Measurements from ENCODE around the gene MAGI2.

The MAGI2 gene

DNA sequence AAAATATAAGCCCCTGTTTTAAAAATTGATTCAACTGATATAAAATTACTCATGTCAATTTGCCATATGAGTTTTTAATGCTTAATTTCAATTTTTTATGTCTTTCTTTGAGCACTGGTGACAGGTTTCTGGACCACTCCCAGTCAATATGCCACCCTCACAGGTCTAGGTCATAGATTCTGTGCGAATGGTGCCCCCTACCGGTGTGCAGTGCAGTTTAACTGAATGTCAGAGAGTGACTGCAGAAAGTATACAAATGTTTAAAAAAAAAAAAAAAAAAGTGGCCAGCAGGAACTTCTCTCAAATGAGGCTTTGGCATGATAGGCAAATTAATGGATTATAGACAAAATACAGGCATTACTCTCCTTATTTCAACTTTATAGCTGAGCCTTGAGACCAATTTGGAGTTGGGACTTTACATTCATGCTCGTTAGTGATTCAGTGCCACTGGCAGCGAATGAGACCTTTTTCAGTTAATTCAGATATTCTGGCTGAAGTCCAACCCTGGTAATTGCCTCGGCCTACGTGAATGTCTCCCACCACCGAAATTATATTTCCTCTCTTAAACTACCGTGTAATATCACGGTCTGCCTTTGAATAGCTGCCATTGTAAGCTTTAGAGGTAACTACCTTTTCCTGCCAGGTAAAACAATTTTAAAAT lies 1227.3 kb downstream of the MAGI2 start:
- TF ChIP-seq ESRRG (CRISPR knock-in tag; IDR thresholded peaks at IDR 0.05) (no peak), ZNF70 (CRISPR knock-in tag; IDR thresholded peaks at IDR 0.05) (no peak), SNAI2 (CRISPR knock-in tag; IDR thresholded peaks at IDR 0.05) (no peak)
- ATAC-seq, result peak; percentile 79

DNA sequence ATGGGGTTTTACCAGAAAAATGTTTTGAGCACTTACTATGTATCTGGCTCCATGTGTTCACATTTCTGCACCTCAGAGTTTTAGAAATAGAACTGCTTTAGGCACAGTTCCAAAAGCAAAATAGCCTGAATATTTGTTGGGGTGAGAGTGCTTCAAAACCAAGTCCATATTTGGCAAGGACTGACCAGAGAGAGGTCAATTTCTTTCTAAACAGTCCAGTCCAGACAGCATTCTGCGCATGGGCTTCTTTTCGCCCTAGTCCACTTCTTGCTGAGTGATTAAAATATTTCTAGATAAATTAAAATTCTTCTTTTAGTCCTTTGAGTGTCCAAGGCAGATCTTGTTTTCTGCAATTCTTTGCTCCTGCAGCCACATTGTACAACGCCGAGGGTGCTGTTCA lies 1227.9 kb downstream of the MAGI2 start:
- ATAC-seq, result peak; percentile 37
- TF ChIP-seq BACH2 (CRISPR knock-in tag; IDR thresholded peaks at IDR 0.05; ENCODE audit: borderline replicate concordance) (no peak), RARB (CRISPR knock-in tag; IDR thresholded peaks at IDR 0.05) (no peak), ZNF70 (CRISPR knock-in tag; IDR thresholded peaks at IDR 0.05) (no peak), ZFP3 (CRISPR knock-in tag; IDR thresholded peaks at IDR 0.05) (no peak), PPARA (CRISPR knock-in tag; IDR thresholded peaks at IDR 0.05; ENCODE audit: borderline replicate concordance) (no peak), ZFP30 (CRISPR knock-in tag; IDR thresholded peaks at IDR 0.05) (no peak), GLIS3 (CRISPR knock-in tag; IDR thresholded peaks at IDR 0.05) (no peak), SNAI2 (CRISPR knock-in tag; IDR thresholded peaks at IDR 0.05) (no peak), ARNTL (CRISPR knock-in tag; IDR thresholded peaks at IDR 0.05; ENCODE audit: borderline replicate concordance, low read depth) (no peak)
- TF ChIP-seq, protein P1, sequence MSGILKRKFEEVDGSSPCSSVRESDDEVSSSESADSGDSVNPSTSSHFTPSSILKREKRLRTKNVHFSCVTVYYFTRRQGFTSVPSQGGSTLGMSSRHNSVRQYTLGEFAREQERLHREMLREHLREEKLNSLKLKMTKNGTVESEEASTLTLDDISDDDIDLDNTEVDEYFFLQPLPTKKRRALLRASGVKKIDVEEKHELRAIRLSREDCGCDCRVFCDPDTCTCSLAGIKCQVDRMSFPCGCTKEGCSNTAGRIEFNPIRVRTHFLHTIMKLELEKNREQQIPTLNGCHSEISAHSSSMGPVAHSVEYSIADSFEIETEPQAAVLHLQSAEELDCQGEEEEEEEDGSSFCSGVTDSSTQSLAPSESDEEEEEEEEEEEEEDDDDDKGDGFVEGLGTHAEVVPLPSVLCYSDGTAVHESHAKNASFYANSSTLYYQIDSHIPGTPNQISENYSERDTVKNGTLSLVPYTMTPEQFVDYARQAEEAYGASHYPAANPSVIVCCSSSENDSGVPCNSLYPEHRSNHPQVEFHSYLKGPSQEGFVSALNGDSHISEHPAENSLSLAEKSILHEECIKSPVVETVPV (CRISPR knock-in tag; IDR thresholded peaks at IDR 0.05), result no peak

DNA sequence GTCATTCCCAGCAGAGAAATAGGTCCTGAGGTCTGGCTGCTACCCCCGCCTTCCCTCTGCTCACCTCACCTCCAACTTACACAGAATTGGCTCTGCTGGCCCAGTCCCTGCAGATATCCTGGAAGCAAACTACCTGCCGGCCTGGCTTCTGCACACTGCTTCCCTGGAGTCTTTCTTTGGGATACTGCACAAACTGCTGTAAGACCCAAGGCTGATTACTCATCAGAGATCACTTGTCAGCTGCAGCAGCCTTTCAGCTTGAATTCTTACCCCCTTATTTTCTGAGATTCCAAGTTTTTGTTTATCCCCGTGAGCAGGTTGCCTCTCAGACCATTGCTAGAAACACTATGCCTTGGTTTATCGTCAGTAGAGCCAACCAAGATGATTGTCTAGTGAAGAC lies 1228.5 kb downstream of the MAGI2 start:
- ATAC-seq, result peak; percentile 42
- no peak for TF ChIP-seq TCF4 (CRISPR knock-in tag; IDR thresholded peaks at IDR 0.05; ENCODE audit: borderline replicate concordance)
- TF ChIP-seq RARB (CRISPR knock-in tag; IDR thresholded peaks at IDR 0.05), result no peak
- no peak for TF ChIP-seq ISL1 (CRISPR knock-in tag; IDR thresholded peaks at IDR 0.05)
- TF ChIP-seq CSDC2 (CRISPR knock-in tag; IDR thresholded peaks at IDR 0.05), result no peak
- TF ChIP-seq GLIS3 (CRISPR knock-in tag; IDR thresholded peaks at IDR 0.05), result no peak
- TF ChIP-seq, protein P1 (CRISPR knock-in tag; IDR thresholded peaks at IDR 0.05), result no peak
- no peak for TF ChIP-seq OSR1 (CRISPR knock-in tag; IDR thresholded peaks at IDR 0.05)
- TF ChIP-seq BACH2 (CRISPR knock-in tag; IDR thresholded peaks at IDR 0.05; ENCODE audit: borderline replicate concordance), result no peak
- TF ChIP-seq, protein P2, sequence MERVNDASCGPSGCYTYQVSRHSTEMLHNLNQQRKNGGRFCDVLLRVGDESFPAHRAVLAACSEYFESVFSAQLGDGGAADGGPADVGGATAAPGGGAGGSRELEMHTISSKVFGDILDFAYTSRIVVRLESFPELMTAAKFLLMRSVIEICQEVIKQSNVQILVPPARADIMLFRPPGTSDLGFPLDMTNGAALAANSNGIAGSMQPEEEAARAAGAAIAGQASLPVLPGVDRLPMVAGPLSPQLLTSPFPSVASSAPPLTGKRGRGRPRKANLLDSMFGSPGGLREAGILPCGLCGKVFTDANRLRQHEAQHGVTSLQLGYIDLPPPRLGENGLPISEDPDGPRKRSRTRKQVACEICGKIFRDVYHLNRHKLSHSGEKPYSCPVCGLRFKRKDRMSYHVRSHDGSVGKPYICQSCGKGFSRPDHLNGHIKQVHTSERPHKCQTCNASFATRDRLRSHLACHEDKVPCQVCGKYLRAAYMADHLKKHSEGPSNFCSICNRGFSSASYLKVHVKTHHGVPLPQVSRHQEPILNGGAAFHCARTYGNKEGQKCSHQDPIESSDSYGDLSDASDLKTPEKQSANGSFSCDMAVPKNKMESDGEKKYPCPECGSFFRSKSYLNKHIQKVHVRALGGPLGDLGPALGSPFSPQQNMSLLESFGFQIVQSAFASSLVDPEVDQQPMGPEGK (CRISPR knock-in tag; IDR thresholded peaks at IDR 0.05; ENCODE audit: borderline replicate concordance), result no peak
- no peak for TF ChIP-seq SNAI2 (CRISPR knock-in tag; IDR thresholded peaks at IDR 0.05)
- no peak for TF ChIP-seq ZFP30 (CRISPR knock-in tag; IDR thresholded peaks at IDR 0.05)
- TF ChIP-seq PPARA (CRISPR knock-in tag; IDR thresholded peaks at IDR 0.05; ENCODE audit: borderline replicate concordance), result no peak
- TF ChIP-seq ESRRG (CRISPR knock-in tag; IDR thresholded peaks at IDR 0.05), result no peak
- no peak for TF ChIP-seq ZNF8 (CRISPR knock-in tag; IDR thresholded peaks at IDR 0.05)
- TF ChIP-seq ZNF565 (CRISPR knock-in tag; conservative IDR thresholded peaks at IDR 0.05; ENCODE audit: low read depth), result no peak
- TF ChIP-seq ZFP3 (CRISPR knock-in tag; IDR thresholded peaks at IDR 0.05), result no peak

DNA sequence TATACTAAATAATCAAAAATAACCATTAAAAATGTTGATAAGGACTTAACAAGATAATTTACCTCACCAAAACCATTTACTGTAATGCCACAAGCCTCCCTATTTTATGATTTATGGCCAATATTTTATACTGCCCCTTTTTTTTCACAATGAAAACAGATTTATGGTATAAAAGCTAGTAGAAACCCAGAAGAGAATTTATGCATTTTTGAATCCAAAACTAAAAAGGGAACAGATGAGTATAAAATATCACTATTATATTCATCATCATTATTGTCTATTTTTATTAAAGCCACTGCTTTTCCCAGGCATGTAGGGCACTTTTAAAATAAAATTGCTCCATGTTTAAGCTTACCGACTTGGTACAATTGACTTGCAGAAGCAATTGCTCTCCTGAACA lies 1229.9 kb downstream of the MAGI2 start:
- peak; percentile 86 for TF ChIP-seq ZC3H10 (CRISPR knock-in tag; IDR thresholded peaks at IDR 0.05)
- no peak for TF ChIP-seq ARNTL (CRISPR knock-in tag; IDR thresholded peaks at IDR 0.05; ENCODE audit: borderline replicate concordance, low read depth)
- no peak for TF ChIP-seq ZNF8 (CRISPR knock-in tag; IDR thresholded peaks at IDR 0.05)
- TF ChIP-seq CSDC2 (CRISPR knock-in tag; IDR thresholded peaks at IDR 0.05), result no peak
- TF ChIP-seq PPARA (CRISPR knock-in tag; IDR thresholded peaks at IDR 0.05; ENCODE audit: borderline replicate concordance), result no peak
- TF ChIP-seq, protein P3, sequence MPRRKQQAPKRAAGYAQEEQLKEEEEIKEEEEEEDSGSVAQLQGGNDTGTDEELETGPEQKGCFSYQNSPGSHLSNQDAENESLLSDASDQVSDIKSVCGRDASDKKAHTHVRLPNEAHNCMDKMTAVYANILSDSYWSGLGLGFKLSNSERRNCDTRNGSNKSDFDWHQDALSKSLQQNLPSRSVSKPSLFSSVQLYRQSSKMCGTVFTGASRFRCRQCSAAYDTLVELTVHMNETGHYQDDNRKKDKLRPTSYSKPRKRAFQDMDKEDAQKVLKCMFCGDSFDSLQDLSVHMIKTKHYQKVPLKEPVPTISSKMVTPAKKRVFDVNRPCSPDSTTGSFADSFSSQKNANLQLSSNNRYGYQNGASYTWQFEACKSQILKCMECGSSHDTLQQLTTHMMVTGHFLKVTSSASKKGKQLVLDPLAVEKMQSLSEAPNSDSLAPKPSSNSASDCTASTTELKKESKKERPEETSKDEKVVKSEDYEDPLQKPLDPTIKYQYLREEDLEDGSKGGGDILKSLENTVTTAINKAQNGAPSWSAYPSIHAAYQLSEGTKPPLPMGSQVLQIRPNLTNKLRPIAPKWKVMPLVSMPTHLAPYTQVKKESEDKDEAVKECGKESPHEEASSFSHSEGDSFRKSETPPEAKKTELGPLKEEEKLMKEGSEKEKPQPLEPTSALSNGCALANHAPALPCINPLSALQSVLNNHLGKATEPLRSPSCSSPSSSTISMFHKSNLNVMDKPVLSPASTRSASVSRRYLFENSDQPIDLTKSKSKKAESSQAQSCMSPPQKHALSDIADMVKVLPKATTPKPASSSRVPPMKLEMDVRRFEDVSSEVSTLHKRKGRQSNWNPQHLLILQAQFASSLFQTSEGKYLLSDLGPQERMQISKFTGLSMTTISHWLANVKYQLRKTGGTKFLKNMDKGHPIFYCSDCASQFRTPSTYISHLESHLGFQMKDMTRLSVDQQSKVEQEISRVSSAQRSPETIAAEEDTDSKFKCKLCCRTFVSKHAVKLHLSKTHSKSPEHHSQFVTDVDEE (CRISPR knock-in tag; IDR thresholded peaks at IDR 0.05), result no peak
- TF ChIP-seq TOX (CRISPR knock-in tag; IDR thresholded peaks at IDR 0.05; ENCODE audit: borderline replicate concordance), result peak; percentile 56; the same call in 1 of the 2 replicates
- no peak for TF ChIP-seq SNAI2 (CRISPR knock-in tag; IDR thresholded peaks at IDR 0.05)
- TF ChIP-seq ISL1 (CRISPR knock-in tag; IDR thresholded peaks at IDR 0.05), result no peak
- ATAC-seq, result no peak

Data from SK-N-SH treated with all-trans-retinoic acid at 6 μM for 48 hours (cell line).